GM19351 (cell line): ENCODE results near the gene KLHL3.

Source experiments
- ATAC-seq: cut with Tn5 transposase; IDR thresholded peaks from one replicate; pipeline ENCODE4 v1.9.1; 2021; ENCODE audit warnings: mild to moderate bottlenecking, moderate library complexity; ENCODE audit not compliant: unreplicated experiment

KLHL3 gene

GRCh38 chr5:137592317-137592716 lies 143.6 kb downstream of the KLHL3 start:
- no peak for ATAC-seq

DNA sequence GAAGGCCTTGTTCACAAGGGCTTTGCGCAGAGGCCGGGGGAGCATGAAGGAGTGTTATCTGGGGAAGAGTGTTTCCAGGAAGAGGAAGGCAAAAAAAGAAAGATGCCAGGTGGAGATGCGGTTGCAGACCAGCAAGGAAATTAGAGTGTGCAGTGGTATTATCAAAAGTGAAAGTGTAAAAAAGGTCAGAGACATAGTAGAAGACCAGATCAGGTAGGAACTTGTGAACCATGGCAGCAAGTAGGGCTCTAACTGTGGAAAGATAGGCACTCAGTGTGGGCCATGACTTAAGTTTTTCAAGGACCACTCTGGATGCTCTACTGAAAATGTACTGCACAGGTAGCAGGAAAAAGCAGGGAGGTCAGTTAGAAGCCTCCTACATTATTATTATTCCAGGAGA lies 146.7 kb downstream of the KLHL3 start:
- no peak for ATAC-seq

DNA sequence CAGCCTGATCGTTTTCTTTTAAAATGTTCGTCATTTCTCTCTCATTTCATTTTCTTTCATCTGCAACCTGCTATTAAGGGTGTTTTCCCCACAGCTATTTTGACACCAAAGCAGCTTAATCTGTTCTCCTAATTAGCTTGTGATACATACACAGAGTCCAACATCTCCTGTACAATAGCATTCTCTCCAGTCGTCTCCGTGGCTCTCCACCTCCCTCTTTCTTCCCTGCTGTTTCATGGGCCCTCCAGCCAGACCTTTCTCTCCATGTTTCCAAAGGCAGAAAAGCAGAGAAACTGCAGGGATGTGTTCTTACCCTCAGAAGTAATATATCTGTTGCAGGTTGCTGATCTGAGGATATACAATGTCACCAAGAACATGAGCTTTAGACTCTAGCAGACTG lies 148.0 kb downstream of the KLHL3 start:
- no peak for ATAC-seq

DNA sequence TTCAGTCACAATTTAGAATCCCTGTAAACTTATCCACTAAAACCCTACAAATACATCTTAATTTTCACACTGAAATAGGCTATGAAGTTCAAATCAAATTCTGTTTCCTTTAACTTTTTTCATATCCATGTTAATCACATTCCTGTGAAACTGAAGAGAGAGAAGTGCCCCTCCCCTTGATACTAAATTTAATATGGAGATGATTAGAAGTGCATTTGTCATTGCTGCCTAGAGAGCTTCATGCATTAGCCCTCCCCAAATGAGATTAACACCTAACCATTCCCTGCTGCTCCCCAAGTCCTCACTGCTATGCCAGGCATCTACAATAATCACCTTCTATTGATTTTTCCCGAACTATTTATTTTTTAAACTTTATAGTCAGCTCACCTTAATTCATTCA lies 151.6 kb downstream of the KLHL3 start:
- no peak for ATAC-seq

- no peak for ATAC-seq
Measured at GRCh38 chr5:137583129-137583528, 152.8 kb downstream of the KLHL3 start.

- ATAC-seq = no peak
Measured at GRCh38 chr5:137582218-137582617, 153.7 kb downstream of the KLHL3 start.

- ATAC-seq = no peak
Measured at GRCh38 chr5:137581776-137582175, 154.1 kb downstream of the KLHL3 start.

DNA sequence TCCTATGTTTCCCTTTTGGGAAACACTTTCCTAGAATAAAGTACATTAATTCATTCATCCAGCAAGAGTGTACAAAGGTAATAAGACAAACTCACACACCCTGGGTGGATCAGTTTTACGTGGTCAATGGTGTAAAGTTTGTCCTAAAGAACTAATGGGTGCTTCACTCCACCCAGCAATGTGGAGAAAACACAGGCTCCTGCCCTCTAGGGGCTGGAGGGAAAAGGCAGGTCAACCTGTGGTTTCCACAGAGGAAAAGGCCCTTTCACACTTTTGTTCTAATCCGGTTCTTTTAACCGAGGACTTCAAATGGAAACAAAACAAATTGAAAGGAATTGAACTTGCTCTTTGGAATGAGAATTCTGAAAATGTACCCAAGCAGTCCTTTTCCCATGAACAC lies 155.9 kb downstream of the KLHL3 start:
- ATAC-seq = no peak

DNA sequence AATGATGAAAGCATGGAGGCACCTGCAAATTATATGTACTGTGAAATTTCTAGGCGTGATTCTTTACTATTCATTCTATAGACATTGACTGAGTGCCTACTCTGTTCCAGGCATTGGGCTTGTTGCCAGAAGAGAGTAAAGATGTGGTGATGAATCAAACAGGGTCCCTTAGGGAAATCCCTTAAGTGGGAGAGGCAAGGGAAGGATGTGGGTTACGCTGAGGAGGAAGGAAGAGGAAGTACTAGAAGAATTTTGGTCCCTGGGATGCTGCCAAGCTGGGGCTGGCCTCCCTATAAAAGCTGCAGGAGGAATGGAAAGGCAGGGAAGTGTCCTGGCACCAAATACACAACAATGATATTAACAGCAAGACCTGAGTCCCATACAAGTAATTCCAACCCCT lies 160.0 kb downstream of the KLHL3 start:
- ATAC-seq = no peak

- ATAC-seq = no peak
Measured at GRCh38 chr5:137575211-137575610, 160.7 kb downstream of the KLHL3 start.

- ATAC-seq = no peak
Measured at GRCh38 chr5:137573376-137573775, 162.5 kb downstream of the KLHL3 start.

- no peak for ATAC-seq
Measured at GRCh38 chr5:137572042-137572695, 163.7 kb downstream of the KLHL3 start.

DNA sequence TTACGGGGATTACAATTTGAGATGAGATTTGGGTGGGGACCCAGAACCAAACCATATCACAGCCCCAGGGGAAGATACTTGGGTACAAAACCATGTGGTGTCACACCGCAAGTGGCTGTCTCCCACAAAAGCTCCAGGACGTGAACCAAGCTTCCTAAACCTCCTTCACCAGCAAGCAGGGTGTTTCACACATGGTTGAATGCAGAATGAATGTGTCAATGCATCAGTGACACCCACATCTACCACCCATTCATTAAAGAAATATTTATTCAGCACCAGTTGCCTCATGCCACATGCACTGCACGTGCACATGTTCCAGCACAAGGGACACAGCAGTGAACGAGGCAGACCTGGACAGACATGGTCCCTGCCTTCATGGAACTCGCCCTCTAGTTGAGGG lies 165.8 kb downstream of the KLHL3 start:
- ATAC-seq = no peak
